Mucosa of gallbladder (tissue), 1 donor: ENCODE results near the gene ROBO3. TPM values are rescaled to one million over a fixed set of nuclear protein-coding genes. Genes with fewer than 3 reads are reported as not detected.

Experiments used
- DNase-seq: peaks from one replicate; pipeline ENCODE4 v3.0.0-alpha.2; 2020; ENCODE audit warnings: low spot score
- total RNA-seq: library from RNA; stranded (reverse); gene quantifications from one replicate; pipeline ENCODE4 v1.2.1, GENCODE V29; 2021
- donor health status: DM: no; HTN: no; CAD: no.

ROBO3 gene
- total RNA-seq, 1 donor from 2014 or later, result 12.9 TPM

DNA sequence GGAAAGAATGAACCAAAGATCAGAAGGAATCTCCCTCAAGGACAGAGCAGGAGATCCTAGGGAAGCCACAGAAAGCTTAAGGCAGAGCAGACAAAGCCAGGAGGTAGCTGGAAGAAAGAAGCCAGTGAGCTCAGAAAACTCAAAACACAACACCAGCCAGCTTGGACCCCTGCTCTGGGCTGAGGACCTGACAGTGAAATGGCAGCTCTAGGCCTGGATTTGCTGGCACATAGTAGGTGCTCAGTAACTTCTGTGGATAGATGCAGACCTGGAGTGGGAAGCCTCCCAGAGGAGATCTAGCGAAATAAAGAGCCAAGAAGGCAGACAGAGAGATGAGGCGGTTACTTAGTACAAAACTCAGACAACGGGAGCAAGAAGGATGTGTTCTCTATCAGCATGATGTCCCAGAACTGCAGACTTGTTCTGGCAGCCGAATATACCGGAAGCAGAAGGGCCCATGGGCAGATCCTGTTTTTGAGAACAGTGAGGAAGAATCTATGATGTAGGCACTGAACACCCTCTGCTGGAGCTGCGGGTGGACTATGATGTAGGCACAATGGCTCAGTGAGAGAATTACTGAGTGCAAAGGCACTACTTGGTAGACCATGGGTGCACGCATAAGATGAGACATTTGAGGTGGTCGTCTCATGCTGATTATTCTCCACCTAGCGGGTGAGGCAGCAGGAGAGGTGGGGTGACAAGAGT, 27.7 kb downstream of the ROBO3 start:
- DNase-seq, result no peak

DNA sequence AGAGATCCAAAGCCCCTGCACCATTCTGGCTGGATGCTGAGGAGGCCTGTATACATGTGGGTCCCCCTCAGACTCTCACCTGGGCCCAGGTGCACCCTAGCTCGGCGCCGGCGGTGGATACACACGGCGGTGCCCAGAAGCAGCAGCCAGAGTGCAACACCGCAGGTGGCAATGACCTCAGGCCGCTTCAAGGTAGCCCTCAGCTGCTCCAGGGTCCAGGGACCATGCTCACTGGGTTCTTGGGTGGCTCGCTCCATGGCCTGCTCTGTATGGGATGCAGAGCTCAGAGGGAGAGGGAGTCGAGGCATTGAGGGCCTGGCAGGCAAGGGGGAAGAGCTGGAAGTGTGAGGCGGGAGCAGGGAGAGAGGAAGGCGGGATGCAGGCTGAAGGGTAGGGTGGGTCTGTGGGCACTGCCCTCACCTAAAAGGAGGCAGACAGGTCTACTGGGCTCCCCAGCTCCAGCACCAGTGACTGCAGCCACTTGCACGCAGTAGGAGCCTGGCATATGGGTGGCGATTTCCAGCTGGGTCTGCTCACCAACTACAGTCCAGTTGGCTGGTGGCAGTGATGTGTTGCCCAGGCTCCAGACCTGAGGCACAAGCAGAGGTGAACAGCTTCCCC, 28.7 kb downstream of the ROBO3 start:
- DNase-seq, result no peak

DNA sequence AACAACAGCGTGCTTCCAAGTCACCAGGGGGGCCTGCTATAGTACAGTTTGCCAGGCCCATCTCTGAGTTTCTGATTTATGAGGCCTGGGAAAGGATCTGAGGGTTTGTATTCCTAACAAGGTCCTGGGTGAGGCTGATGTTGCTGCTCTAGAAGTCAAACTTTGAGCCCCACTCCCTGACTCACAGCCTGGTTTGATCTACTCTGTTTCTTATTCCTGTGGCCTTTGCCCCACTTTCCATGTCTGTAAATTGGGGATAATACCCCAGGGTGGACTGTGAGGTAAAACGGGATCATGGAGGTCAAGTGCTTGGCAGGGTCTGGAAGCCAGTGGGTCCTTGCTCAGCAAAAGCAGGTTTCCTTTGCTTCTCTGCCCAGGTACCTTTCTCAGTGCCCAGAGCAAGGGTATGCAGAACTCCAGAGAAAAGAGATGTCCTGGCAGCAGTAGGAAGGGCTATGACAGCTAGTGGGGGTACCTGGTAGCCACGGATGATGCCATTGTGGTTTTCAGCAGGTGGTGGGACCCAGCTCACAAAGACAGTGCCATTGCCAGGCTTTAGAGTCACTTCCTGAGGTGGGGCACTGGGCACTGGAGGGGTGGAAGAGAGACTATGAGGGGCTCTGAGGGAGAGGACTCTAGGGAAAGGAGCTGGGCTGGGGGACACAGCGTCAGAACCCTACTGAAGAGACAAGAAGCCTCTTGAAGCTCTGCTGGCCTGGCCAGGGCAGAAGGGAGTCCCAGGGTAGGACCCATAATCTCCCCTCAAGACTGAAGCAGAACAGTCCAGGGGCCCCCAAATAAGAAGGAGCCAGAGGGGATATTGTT, 29.6 kb downstream of the ROBO3 start:
- no peak for DNase-seq

DNA sequence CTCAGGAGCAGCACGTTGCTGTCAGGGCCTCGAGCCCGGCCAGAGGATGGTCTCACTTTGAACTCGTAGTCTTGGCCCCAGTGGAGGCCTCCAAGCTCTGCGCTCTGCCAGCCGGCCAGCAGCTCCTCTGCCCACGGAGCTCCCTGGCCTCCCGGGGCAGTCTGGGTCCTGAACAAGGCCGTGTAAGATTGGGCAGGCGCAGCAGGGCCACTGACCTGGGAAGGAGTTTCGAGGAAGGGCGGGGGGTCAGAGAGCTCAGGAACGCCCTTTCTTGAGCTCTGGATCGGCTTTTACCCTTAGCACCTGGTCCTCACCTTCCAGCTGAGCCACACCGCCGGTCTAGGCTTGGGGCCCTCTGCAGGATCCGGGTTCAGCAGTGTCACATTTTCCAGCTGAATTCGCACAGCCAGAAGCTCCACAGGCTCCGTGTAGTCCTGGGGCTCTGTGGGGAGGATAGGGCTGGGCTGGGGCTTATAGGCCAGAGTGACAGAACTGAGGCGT, 30.3 kb downstream of the ROBO3 start:
- DNase-seq, result no peak

DNA sequence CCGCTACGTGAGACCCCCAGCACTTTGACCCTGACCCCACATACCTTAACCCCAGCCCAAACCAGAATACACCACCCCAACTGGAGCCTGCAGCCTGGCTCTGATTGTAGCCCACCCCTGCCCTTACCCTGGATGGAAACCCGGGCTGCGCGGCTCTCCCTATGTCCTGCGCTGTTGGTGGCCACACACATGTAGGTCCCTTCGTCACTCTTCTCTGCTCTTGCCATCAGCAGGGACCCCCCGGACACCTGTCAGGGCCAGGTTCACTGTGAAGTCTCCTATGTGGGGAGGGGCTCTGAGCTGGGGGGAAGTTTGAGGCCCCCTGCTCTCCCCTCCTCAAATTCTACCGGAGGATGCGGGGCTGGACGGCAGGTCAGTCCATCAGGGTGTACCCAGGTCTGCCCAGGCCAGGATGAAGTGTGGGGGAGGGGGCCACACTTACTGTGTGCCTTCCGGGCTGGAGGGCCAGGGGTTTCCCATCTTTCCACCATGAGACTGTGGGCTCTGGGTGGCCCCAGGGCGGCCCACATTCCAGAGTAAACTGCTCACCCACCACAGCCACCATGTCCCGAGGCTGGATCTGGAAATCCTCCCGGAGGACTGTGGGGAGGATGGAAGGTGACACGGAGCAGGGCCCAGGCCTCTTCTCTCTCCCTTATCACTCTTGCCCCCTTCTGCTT, 31.0 kb downstream of the ROBO3 start:
- DNase-seq, result peak; percentile 9

DNA sequence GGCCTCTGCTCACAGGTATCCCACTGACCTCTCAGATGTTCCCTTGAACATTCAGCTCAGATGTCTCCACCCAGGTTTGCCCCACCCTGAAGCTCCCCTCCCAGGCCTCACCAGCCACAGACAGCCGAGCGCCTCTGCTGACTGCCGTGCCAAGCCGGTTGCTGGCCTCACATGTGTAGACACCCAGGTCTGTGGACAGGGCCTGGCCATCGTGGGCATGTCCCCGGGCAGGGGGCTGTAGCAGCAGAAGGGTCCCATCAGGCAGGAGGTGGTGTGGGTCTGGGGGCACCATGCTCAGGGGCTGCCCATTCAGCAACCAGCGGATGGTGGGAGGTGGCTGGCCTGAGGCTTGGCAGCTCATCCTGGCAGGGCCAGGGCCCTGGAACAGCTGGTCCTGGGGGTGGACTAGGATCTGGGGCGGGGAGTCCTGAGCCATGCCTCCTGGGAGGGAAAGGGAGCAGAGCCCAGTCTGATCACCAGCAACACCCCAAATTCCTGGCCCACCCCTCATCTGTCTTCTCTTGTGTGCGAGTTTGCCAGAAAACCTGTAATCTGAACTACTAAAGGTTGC, 31.7 kb downstream of the ROBO3 start:
- DNase-seq, result peak; percentile 9

DNA sequence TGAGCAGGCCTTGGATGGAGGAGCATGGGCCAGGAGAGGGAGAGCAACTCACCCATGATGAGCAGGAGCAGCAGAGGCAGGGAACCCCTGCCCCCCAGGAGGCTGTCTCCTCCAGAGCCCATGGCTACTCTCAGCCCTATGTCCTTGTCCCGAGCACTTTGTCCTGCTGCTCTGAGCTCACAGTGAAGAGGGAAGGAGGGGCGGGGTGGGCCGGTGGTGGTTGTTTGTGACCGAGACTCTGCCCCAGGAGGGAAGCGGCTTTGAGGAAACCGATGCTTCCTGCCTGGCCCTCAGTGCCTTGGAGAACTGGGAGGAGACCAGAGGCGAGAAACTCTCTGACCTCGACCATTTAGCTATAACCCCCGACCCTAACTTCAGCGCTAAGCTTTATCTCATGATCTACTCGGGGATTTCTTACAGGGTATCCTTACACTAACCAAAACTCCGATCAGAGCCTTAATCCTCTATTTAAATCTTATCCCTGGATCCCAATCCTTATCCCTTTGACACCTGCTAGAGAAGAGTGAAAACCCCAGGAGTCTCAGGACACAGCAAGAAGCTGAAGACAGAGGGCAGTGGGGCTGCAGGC, 32.5 kb downstream of the ROBO3 start, which contains the start of gene ROBO4:
ROBO4 (minus strand) TSS at position 192 of the 589 bp plus-strand sequence; CDS start at position 122, 70 bp downstream.
- DNase-seq, result peak; percentile 12

DNA sequence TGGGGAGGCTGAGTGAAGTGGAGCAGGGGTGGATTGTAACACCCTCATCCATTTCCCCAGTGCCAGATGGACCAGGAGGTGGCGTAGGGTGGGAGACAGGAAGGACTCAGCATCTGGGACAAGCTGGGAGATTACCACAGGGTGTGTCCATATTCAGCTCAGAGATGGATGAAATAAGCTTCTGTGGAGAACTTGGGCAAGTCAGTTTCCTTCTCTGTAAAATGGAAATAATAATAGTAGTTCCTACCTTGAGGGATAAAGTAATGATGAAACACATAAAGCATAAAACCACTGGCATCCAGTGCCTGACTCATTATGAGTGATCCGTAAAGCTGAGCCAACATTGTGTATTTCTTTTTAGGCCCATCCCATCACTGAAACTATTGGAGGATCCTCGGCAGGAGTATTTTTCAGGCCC, 33.0 kb downstream of the ROBO3 start:
- DNase-seq, result peak; percentile 9

DNA sequence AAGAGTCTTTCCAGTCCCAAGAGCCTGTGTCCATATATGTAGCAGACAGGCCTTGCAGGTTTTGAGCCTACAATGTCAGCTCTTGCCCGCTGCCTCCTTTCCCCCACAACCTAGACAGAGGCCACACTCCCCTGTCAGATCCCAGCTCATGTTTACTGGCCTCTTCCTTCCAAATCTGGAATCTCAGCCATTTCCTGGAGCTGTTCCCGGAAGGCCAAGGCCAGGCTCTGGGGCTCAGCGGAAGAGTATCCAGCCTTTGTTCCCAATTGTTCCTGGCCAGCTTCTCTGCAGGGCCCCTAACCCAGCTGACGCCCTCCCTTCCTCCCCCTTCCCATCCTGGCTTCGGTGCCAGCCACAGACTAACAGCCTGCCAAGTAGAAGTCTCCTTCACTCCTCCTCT, 33.5 kb downstream of the ROBO3 start:
- peak; percentile 10 for DNase-seq

DNA sequence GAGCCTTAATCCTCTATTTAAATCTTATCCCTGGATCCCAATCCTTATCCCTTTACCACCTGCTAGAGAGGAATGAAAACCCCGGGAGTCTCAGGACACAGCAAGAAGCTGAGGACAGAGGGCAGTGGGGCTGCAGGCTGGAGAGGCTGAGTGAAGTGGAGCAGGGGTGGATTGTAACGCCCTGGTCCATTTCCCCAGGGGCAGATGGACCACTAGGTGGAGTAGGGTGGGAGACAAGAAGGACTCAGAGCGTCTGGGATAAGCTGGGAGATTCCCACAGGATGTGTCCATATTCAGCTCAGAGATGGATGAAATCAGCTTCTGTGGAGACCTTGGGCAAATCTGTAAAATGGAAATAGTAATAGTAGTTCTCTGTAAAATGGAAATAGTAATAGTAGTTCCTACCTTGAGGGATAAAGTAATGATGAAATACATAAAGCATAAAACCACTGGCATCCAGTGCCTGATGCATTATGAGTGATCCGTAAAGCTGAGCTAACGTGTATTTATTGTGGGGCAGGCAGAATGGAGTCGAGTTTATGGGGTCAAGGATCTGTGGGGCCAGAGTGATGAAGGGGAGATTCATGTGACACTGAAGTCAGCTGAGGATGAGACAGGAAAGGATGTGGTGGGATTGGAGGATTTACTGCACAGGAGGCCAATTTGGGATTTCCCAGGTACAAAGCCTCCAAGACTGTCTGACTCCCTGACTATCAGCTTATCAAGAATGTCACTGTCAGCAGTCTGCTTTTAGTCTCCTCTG, 34.3 kb downstream of the ROBO3 start:
- DNase-seq, result peak; percentile 6

DNA sequence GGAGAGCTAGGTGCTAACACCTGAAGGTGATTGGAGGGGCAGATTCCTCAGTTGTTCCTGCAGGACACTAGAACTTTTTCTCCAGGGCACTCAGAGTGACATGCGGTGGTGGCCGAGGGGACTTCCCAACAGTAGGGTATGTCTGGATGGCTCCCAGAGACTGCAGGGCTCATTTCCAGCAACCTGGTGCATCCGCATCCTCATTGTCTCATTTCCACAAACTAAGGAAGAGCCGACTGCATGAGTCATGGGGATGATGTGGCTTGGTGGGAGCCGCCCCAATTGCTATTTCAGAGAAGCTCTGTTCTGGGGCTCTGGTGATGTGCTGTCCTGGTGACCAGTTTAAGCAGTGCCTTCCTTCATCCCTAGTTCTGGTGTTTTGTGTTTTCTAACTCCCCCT, 35.2 kb downstream of the ROBO3 start:
- DNase-seq, result no peak

DNA sequence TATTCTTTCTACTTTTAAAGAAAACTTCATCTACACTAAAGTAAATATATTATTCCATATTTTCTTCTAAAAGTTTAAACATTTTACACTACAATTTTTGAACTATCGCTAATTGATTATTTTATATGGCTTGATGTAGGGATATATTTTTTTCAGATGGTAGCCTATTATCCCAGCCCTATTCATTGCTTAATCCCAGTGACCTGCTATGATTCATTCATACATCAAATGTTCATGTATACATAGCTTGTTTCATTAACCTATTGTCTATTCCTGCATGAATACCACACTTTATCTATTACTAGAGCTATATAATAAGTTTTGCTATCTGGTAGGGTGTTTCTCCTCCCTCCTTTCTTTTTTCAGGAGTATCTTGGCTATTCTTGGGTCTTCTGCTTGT, 37.4 kb downstream of the ROBO3 start:
- DNase-seq, result no peak

DNA sequence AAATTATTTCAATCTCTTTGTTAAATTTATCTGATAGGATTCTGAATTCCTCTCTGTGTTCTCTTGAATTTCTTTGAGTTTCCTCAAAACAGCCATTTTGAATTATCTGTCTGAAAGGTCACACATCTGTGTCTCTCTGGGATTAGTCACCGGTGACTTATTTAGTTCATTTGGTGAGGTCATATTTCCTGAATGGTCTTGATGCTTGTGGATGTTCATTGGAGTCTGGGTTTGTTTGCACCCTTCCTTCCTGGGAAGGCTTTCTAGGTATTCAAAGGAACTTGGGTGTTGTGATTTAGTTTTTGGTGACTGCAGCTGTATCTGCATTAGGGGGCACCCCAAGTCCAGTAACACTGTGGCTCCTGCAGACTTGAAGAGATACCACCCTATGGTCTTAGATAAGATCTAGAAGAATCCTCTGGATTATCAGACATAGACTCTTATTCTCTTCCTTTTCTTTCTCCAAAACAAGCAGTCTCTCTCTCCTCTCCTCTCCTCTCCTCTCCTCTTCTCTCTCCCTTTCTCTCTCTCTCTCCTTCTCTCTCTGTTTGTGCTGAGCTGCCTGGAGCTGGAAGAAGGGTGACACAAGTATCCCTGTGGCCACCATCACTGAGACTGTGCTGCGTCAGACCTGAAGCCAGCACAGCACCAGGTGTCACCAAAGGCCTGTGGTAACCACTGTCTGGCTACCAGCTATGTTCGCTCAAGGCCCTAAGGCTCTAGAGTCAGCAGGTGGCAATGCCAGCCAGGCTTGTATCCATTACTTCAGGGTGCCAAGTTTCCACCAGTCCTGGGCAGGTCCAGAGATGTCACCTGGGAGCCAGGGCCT, 50.5 kb downstream of the ROBO3 start:
- DNase-seq, result no peak

DNA sequence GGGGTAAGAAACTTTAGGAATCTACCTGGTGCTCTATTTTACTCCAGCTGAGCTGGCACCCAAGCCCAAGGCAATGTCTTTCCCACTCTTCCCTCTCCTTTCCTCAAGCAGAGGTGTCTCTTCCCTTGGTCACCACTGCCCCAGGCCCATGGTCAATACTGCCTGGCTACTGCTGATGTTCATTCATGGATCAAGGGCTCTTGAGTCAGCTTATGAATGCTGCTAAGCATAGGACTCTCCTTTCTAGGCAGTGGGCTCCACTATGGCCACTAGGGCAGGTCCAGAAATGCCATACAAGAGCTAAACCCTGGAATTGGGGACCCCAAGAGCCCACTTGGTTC, 51.1 kb downstream of the ROBO3 start:
- no peak for DNase-seq

DNA sequence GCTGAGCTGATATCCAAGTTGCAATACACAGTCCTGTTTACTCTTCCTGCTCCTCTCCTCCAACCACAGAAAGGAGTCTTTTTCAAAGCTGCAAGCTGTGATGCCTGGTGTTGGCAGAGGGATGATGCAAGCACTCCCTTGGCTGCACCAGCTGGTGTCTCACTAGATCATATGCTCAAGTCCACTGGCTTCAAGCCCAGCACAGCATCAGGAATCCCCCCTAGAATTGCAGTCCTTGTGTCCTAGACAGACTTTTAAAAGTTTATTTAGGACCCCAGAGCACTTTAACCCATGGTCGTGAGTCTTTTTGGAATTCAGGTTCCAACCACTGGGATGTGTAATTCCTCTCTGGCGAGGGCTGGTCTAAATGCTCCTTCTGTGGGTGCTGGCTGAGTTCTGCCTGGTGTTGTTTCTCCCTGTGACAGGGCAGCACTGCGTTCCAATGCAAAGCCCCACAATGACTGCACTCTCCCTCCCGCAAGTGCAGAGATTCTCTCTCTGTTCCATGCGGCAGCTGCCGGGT, 51.9 kb downstream of the ROBO3 start:
- DNase-seq, result no peak

DNA sequence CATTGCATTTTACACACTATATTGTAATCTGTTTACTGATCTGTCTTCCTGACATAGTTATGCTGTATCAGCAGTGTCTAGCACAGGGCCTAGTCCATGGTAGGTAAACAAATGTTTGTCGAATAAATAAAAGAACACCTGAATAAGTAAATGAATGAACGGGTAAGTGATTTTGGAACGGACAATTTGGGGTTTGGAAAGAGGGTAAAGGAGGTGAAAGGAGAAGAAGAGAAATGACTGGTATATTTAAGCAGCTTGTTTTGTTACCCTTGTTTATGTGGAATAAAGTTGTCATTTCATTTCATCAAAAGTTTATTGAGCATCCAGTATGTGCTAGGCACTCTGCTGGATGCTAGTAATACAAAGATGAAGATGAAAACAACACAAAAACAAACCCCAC, 53.7 kb downstream of the ROBO3 start, which contains the start of gene HEPN1:
HEPN1 (plus strand) TSS at position 301 of the 400 bp plus-strand sequence.
- DNase-seq, result no peak

DNA sequence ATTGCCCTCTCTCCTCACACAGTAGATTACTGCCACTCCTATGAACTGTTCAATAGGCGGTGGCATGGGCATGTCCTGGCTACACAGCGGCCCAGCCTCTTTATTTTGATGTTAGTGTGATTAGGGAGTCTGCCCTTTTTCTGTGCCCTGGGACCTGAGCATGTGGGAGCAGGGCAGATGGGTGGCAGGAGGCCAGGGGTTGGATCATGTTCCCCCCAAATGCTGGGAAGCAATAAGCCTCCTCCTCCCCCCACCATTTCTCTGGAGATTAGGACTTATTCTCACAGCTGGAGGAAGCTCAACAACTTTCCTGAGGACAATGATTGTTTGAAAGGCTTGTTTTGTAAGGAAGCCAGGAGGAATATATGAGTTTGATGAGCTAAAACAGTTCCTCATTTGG, 54.7 kb downstream of the ROBO3 start:
- DNase-seq, result no peak

DNA sequence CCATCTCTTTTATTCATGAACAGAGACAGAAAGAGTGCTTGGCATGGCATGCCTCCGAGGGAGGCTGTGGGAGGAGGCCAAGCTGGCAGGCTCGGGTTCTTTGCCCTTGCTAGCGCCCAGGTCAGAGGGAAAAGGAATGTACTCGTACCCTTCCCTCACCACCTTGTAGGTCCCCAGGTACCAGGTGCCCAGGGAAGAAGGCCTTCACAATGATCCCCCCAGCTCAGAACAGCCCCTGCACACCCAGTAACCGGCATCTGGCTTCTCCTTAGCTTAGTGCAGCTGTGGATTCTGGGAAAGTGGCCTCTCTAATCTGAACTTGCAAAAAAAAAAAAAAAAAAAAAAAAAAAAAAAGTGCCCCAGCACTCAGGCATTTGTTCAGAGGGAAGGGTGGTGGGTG, 55.1 kb downstream of the ROBO3 start:
- DNase-seq, result no peak
